Upper lobe of right lung (tissue), 1 donor: ENCODE results near the gene NTRK3. TPM values are rescaled to one million over a fixed set of nuclear protein-coding genes. Genes with fewer than 3 reads are reported as not detected.

Source experiments
- ATAC-seq: fragments of 200-7000 bp; cut with Tn5 transposase; one replicate; pipeline ENCODE4 v1.9.1; 2020; ENCODE audit warnings: mild to moderate bottlenecking, moderate library complexity
- DNase-seq: peaks from one replicate; pipeline ENCODE4 v3.0.0-alpha.2; 2020
- H3K27ac ChIP-seq: fragments of 200-600 bp; one replicate; pipeline ENCODE4 v1.8.0; 2022
- H3K27me3 ChIP-seq: fragments of 200-600 bp; one replicate; pipeline ENCODE4 v1.8.0; 2022; ENCODE audit warnings: mild to moderate bottlenecking
- H3K36me3 ChIP-seq: fragments of 200-600 bp; one replicate; pipeline ENCODE4 v1.8.0; 2022
- H3K4me1 ChIP-seq: fragments of 200-600 bp; one replicate; pipeline ENCODE4 v1.8.0; 2022
- H3K4me3 ChIP-seq: fragments of 200-600 bp; one replicate; pipeline ENCODE4 v1.8.0; 2022; ENCODE audit warnings: mild to moderate bottlenecking
- H3K9me3 ChIP-seq: fragments of 200-600 bp; one replicate; pipeline ENCODE4 v1.8.0; 2022
- CTCF ChIP-seq: fragments of 200-600 bp; IDR thresholded peaks from one replicate; pipeline ENCODE4 v1.8.0; 2022; ENCODE audit warnings: antibody characterized with exemption
- intact Hi-C: fragments of 100-400 bp; cut with DNase I; formaldehyde crosslinking; loops from one replicate; pipeline ENCODE4 v1.11.0; 2022
- total RNA-seq: library from RNA; stranded (reverse); fragmentation: NEBNext Ultra II Directional; extraction: Animal tissue kit (Norgen Biotek cat#: 25700); gene quantifications from one replicate; pipeline ENCODE4 v1.2.1, GENCODE V29; 2021
- donor health status: DM: no; HTN: yes; CAD: no; lungs with severe emphysema.

Gene NTRK3
- total RNA-seq, 1 donor from 2014 or later, result 2.8 TPM

DNA sequence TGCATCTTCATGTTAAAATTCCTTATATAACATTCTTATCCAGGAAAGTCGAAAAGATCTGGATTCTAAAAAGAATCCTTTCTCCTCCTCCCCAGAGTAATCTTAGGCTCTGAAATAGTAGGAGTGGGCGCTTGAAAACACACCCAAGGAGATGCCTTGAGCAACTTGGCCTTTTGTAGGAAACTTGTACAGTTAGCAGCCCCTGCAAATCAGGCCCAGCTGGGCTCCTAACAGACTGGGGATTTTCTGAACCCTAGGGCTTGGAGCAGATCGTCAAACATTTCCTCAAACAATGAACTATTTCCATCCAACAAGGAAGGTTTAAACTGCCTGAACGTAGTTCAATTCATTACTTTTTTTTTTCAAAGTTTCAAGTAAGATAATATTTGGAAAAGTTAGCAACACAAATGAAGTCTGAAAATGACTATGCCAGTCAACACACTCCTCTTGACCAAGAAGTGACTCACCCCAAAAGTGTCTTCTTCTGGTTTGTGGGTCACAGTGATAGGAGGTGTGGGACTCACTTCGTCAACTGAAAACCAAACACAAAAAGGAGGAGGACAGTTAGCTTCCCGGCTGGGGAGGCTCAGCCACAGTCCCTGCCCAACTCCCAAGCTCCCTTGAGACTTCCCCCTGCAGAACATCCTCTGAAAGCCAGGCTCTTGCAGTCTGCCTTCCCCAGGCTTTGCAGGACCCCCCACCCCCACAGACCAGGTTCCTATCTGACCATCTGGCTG, 129.7 kb downstream of the NTRK3 start:
- H3K4me3 ChIP-seq, result no peak overlapping the region
- ATAC-seq (no peak), DNase-seq (no peak)
- TF ChIP-seq CTCF, result no peak
- intact Hi-C loops, result no loop called here
- no peak overlapping the region for H3K27ac ChIP-seq
- no peaks in the 10 kb centered on the region for H3K36me3 ChIP-seq
- H3K4me1 ChIP-seq, result no peaks in the 10 kb centered on the region
- H3K9me3 ChIP-seq, result no peaks in the 10 kb centered on the region
- no peaks in the 10 kb centered on the region for H3K27me3 ChIP-seq

GRCh38 chr15:88125576-88125975, 131.0 kb downstream of the NTRK3 start:
- Histone ChIP-seq H3K4me3 (no peak overlapping the region), H3K9me3 (no peaks in the 10 kb centered on the region), H3K27me3 (no peaks in the 10 kb centered on the region), H3K4me1 (no peaks in the 10 kb centered on the region), H3K27ac (no peak overlapping the region), H3K36me3 (no peaks in the 10 kb centered on the region)
- no peak for TF ChIP-seq CTCF
- no peak for DNase-seq
- ATAC-seq, result no peak
- intact Hi-C loops, result no loop called here

GRCh38 chr15:88124199-88124598, 132.3 kb downstream of the NTRK3 start:
- Histone ChIP-seq H3K27ac (no peak overlapping the region), H3K36me3 (no peaks in the 10 kb centered on the region), H3K4me1 (no peaks in the 10 kb centered on the region), H3K4me3 (no peak overlapping the region), H3K27me3 (no peaks in the 10 kb centered on the region), H3K9me3 (no peaks in the 10 kb centered on the region)
- no peak for TF ChIP-seq CTCF
- DNase-seq (no peak), ATAC-seq (no peak)
- intact Hi-C loops, result no loop called here

GRCh38 chr15:88121968-88122530, 134.5 kb downstream of the NTRK3 start:
- no peak for ATAC-seq
- no peak for DNase-seq
- Histone ChIP-seq H3K4me1 (no peaks in the 10 kb centered on the region), H3K27me3 (no peaks in the 10 kb centered on the region), H3K4me3 (no peak overlapping the region), H3K9me3 (no peaks in the 10 kb centered on the region), H3K27ac (no peak overlapping the region), H3K36me3 (no peaks in the 10 kb centered on the region)
- intact Hi-C loops, result no loop called here
- TF ChIP-seq CTCF, result no peak

GRCh38 chr15:88120026-88120425, 136.5 kb downstream of the NTRK3 start:
- Histone ChIP-seq H3K4me3 (no peak overlapping the region), H3K36me3 (no peaks in the 10 kb centered on the region), H3K4me1 (no peaks in the 10 kb centered on the region), H3K27ac (no peak overlapping the region), H3K27me3 (no peaks in the 10 kb centered on the region), H3K9me3 (no peaks in the 10 kb centered on the region)
- intact Hi-C loops, result no loop called here
- DNase-seq (no peak), ATAC-seq (no peak)
- no peak for TF ChIP-seq CTCF
